ENCODE measurements around the gene THSD7A. TPM values are rescaled to one million over a fixed set of nuclear protein-coding genes. Genes with fewer than 3 reads are reported as not detected.

THSD7A gene
- total and polyA plus RNA-seq, 4 donors, result 0.15 to 2.7 (median 1.9) TPM

GRCh38 chr7:11716185-11716584, 115.8 kb downstream of the THSD7A start:
- DNase-seq (ENCODE audit: low spot score), result no peak
- no peak overlapping the region for H3K9ac ChIP-seq (ENCODE audit: low read depth in 1 of 2, low read length in 2 of 2)
- no peak for TF ChIP-seq CTCF (IDR thresholded peaks at IDR 0.05; ENCODE audit: low read depth, low read length, missing input control)
- TF ChIP-seq EGR1 (IDR thresholded peaks at IDR 0.05; ENCODE audit: low read depth in 2 of 2), result no peak
- TF ChIP-seq GABPA (IDR thresholded peaks at IDR 0.05 in 1 of 2, conservative IDR thresholded peaks at IDR 0.05 in 1 of 2), result no peak
- no peak for TF ChIP-seq RXRA (IDR thresholded peaks at IDR 0.05)
- TF ChIP-seq SP1 (IDR thresholded peaks at IDR 0.05), result no peak
- TF ChIP-seq ZBTB33 (IDR thresholded peaks at IDR 0.05), result no peak
- no peak for TF ChIP-seq NR2F2 (IDR thresholded peaks at IDR 0.05)
- TF ChIP-seq REST (IDR thresholded peaks at IDR 0.05), result no peak
- TF ChIP-seq FOXA2 (IDR thresholded peaks at IDR 0.05), result no peak
- TF ChIP-seq RAD21 (IDR thresholded peaks at IDR 0.05), result no peak
- TF ChIP-seq HNF4G (IDR thresholded peaks at IDR 0.05), result no peak
- TF ChIP-seq ATF3 (IDR thresholded peaks at IDR 0.05), result no peak
- no peak for TF ChIP-seq YY1 (IDR thresholded peaks at IDR 0.05)
- no peak for TF ChIP-seq MAX (IDR thresholded peaks at IDR 0.05)
- TF ChIP-seq JUND (IDR thresholded peaks at IDR 0.05), result no peak
- TF ChIP-seq FOXA1 (IDR thresholded peaks at IDR 0.05), result no peak

GRCh38 chr7:11714676-11715075, 117.3 kb downstream of the THSD7A start:
- no peak overlapping the region for H3K4me3 ChIP-seq (ENCODE audit: low read depth in 1 of 3, low read length in 3 of 3)
- no peak overlapping the region for H3K27ac ChIP-seq (ENCODE audit: low read depth in 1 of 2, low read length in 2 of 2)
- no peaks in the 10 kb centered on the region for H3K36me3 ChIP-seq (ENCODE audit: control insufficient read depth in 4 of 4, insufficient read depth in 3 of 4, low read depth in 1 of 4, low read length in 3 of 4)
- H3K4me1 ChIP-seq (ENCODE audit: control insufficient read depth in 4 of 4, insufficient read depth in 4 of 4, low read length in 3 of 4), result no peaks in the 10 kb centered on the region
- 95% methylated on average over 2 of the region's 2 CpGs for WGBS
- DNase-seq (ENCODE audit: low spot score), result no peak
- H3K9ac ChIP-seq (ENCODE audit: low read depth in 1 of 2, low read length in 2 of 2), result no peak overlapping the region
- no peak for TF ChIP-seq RXRA (IDR thresholded peaks at IDR 0.05)
- H3K27me3 ChIP-seq (ENCODE audit: control insufficient read depth in 4 of 4, insufficient read depth in 4 of 4, low read length in 3 of 4), result no peaks in the 10 kb centered on the region
- H3K9me3 ChIP-seq (ENCODE audit: control insufficient read depth in 4 of 4, low read length in 3 of 4), result no peaks in the 10 kb centered on the region

More at GRCh38 chr7:11716185-11716584, 115.8 kb downstream of the THSD7A start:
- Histone ChIP-seq H3K36me3 (ENCODE audit: control insufficient read depth in 4 of 4, insufficient read depth in 3 of 4, low read depth in 1 of 4, low read length in 3 of 4) (no peaks in the 10 kb centered on the region), H3K27me3 (ENCODE audit: control insufficient read depth in 4 of 4, insufficient read depth in 4 of 4, low read length in 3 of 4) (no peaks in the 10 kb centered on the region), H3K4me3 (ENCODE audit: low read depth in 1 of 3, low read length in 3 of 3) (no peak overlapping the region), H3K9me3 (ENCODE audit: control insufficient read depth in 4 of 4, low read length in 3 of 4) (no peaks in the 10 kb centered on the region), H3K27ac (ENCODE audit: low read depth in 1 of 2, low read length in 2 of 2) (no peak overlapping the region), H3K4me1 (ENCODE audit: control insufficient read depth in 4 of 4, insufficient read depth in 4 of 4, low read length in 3 of 4) (no peaks in the 10 kb centered on the region)

All from liver (tissue), 9 donors.